Uterus (tissue), 2 donors: ENCODE results near the gene MTF1.

ENCODE experiments used
- POLR2A ChIP-seq, 2 donors: fragments of 450-650 bp; IDR thresholded peaks; one replicate each; pipeline ENCODE4 v1.6.1; 2016; ENCODE audit warnings: antibody characterized with exemption in 2 of 2, mild to moderate bottlenecking in 1 of 2, moderate library complexity in 1 of 2
- TF ChIP-seq, protein P1 (sequence below), 4 experiments: fragments of 200-600 bp in 2 of 4; fragments of 450-650 bp in 2 of 4; sonication (generic) in 2 of 4; IDR thresholded peaks; one replicate each; pipeline ENCODE4 v1.5.1; 2016 to 2019; ENCODE audit warnings: antibody characterized with exemption in 4 of 4, mild to moderate bottlenecking in 2 of 4, moderate library complexity in 1 of 4

DNA sequence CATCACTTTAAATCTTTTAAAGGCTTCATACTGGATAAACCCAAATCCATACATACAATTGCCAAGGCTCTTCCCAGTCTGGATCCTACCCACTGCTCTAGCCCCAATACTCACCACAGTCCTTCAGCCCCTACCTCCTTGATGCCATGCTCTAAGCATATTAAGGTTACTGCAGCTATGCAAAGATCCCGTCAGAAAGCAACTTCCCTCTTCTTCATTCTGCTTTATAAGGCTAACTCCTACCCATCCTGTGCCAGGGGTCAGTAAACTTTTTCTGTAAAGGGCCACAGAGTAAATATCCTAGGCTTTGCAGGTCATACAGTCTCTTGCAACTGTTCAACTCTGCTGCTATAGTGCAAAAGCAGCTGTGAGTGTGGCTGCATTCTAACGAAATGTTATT is 34.3 kb upstream of the MTF1 start:
- no peak for TF ChIP-seq POLR2A (IDR thresholded peaks at IDR 0.05)
- TF ChIP-seq, protein P1, sequence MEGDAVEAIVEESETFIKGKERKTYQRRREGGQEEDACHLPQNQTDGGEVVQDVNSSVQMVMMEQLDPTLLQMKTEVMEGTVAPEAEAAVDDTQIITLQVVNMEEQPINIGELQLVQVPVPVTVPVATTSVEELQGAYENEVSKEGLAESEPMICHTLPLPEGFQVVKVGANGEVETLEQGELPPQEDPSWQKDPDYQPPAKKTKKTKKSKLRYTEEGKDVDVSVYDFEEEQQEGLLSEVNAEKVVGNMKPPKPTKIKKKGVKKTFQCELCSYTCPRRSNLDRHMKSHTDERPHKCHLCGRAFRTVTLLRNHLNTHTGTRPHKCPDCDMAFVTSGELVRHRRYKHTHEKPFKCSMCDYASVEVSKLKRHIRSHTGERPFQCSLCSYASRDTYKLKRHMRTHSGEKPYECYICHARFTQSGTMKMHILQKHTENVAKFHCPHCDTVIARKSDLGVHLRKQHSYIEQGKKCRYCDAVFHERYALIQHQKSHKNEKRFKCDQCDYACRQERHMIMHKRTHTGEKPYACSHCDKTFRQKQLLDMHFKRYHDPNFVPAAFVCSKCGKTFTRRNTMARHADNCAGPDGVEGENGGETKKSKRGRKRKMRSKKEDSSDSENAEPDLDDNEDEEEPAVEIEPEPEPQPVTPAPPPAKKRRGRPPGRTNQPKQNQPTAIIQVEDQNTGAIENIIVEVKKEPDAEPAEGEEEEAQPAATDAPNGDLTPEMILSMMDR (IDR thresholded peaks at IDR 0.05) = no peak
